ENCODE measurements around the gene AP5S1.

AP5S1 gene

GRCh38 chr20:3800878-3801260 is 19.5 kb upstream of the AP5S1 start:
- Histone ChIP-seq H3K4me1 (ENCODE audit: low read length) (peaks cover 27% of the 10 kb centered on the region), H3K9me3 (ENCODE audit: insufficient read depth, low read length) (no peaks in the 10 kb centered on the region), H3K79me2 (ENCODE audit: low read length) (peaks cover 8% of the 10 kb centered on the region), H3K4me2 (ENCODE audit: low read length) (no peak overlapping the region), H3K9ac (ENCODE audit: low read length) (no peak overlapping the region), H3K4me3 (ENCODE audit: low read length) (no peak overlapping the region), H3K36me3 (replicated peaks; ENCODE audit: low read depth, low read length) (peaks cover 51% of the 10 kb centered on the region), H3K27me3 (ENCODE audit: low read depth, low read length) (no peaks in the 10 kb centered on the region), H4K20me1 (ENCODE audit: insufficient read depth, low read length) (no peaks in the 10 kb centered on the region), H3K27ac (ENCODE audit: low read length) (no peak overlapping the region), H2AFZ (ENCODE audit: low read depth, low read length) (no peak overlapping the region)
- no peak for TF ChIP-seq CTCF (IDR thresholded peaks at IDR 0.05; ENCODE audit: low read depth, low read length)
- TF ChIP-seq EZH2phosphoT487 (IDR thresholded peaks at IDR 0.05; ENCODE audit: low read depth): no peak

DNA sequence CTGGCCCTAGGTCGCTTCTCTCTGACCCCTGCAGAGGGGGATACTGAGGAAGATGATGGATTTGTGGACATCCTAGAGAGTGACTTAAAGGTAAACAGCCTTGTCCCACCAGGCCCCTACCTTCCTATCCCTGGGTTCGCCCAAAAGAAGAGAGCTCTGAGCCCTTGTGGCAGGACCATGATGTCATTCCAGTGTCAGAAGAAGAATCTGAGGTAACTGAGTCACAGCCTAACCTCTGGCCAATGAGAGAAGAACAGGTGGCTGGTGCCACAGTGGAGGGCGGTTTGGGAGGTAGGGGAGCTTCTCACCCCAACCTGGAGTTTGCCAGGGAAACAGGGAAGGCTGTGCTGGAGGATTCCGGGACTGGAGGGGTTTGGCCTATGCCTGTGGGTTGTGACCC is 19.0 kb upstream of the AP5S1 start:
- no peak overlapping the region for H3K9ac ChIP-seq (ENCODE audit: low read length)
- H3K9me3 ChIP-seq (ENCODE audit: insufficient read depth, low read length): no peaks in the 10 kb centered on the region
- H2AFZ ChIP-seq (ENCODE audit: low read depth, low read length): no peak overlapping the region
- peaks cover 8% of the 10 kb centered on the region for H3K79me2 ChIP-seq (ENCODE audit: low read length)
- no peak overlapping the region for H3K27ac ChIP-seq (ENCODE audit: low read length)
- TF ChIP-seq CTCF (IDR thresholded peaks at IDR 0.05; ENCODE audit: low read depth, low read length): no peak
- no peak for TF ChIP-seq EZH2phosphoT487 (IDR thresholded peaks at IDR 0.05; ENCODE audit: low read depth)
- H4K20me1 ChIP-seq (ENCODE audit: insufficient read depth, low read length): no peaks in the 10 kb centered on the region
- H3K4me1 ChIP-seq (ENCODE audit: low read length): peaks cover 27% of the 10 kb centered on the region
- no peak overlapping the region for H3K4me3 ChIP-seq (ENCODE audit: low read length)
- peaks cover 54% of the 10 kb centered on the region for H3K36me3 ChIP-seq (replicated peaks; ENCODE audit: low read depth, low read length)
- H3K4me2 ChIP-seq (ENCODE audit: low read length): no peak overlapping the region
- H3K27me3 ChIP-seq (ENCODE audit: low read depth, low read length): no peaks in the 10 kb centered on the region

DNA sequence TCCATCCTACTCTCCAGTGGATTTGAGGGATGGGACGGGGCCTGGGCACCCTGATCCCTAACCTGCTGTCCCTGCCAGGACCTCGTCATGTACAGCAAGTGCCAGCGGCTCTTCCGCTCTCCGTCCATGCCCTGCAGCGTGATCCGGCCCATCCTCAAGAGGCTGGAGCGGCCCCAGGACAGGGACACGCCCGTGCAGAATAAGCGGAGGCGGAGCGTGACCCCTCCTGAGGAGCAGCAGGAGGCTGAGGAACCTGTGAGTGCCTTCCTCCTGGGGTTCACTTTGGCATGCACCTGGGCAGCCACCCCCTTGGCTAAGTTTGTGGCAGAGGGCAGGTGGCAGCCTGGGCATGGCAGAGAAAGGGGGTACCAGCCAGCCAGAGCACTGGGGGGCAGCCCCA is 18.5 kb upstream of the AP5S1 start:
- Histone ChIP-seq H3K36me3 (replicated peaks; ENCODE audit: low read depth, low read length) (peaks cover 54% of the 10 kb centered on the region), H3K4me3 (ENCODE audit: low read length) (no peak overlapping the region), H3K27ac (ENCODE audit: low read length) (no peak overlapping the region), H3K4me1 (ENCODE audit: low read length) (peaks cover 26% of the 10 kb centered on the region), H4K20me1 (ENCODE audit: insufficient read depth, low read length) (no peaks in the 10 kb centered on the region), H2AFZ (ENCODE audit: low read depth, low read length) (no peak overlapping the region), H3K9ac (ENCODE audit: low read length) (no peak overlapping the region), H3K27me3 (ENCODE audit: low read depth, low read length) (no peaks in the 10 kb centered on the region), H3K4me2 (ENCODE audit: low read length) (no peak overlapping the region), H3K79me2 (ENCODE audit: low read length) (peaks cover 3% of the 10 kb centered on the region), H3K9me3 (ENCODE audit: insufficient read depth, low read length) (no peaks in the 10 kb centered on the region)
- TF ChIP-seq EZH2phosphoT487 (IDR thresholded peaks at IDR 0.05; ENCODE audit: low read depth): no peak
- no peak for TF ChIP-seq CTCF (IDR thresholded peaks at IDR 0.05; ENCODE audit: low read depth, low read length)

DNA sequence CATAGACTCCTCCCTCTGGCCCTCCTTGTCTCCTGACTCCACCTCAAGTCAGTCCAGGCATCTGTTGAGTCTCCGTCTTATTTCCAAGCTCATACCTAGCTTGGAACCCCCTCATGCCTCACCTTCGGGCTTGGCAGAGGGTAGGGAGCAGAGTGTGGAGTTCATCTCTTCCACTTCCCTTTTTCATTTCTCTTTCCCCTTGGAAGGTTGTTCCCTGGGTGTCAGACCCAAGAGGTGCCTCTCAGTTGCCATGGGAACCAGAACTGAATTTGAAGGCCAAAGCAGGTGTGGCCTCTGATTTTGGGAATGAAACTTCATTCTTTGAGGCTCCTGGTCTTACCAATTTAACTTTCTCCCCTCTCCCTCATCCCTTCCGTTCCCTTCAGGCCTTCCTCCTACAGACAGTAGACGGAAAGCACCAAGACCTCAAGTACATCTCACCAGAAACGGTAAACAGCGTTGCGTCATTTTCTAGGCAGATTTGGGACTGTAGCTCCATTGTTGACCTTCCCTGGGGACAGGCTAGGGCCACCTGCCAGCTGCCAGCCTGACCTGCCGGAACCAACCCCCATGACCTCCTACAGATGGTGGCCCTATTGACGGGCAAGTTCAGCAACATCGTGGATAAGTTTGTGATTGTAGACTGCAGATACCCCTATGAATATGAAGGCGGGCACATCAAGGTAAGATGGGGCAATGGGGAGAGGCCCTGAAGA is 17.7 kb upstream of the AP5S1 start:
- H3K36me3 ChIP-seq (replicated peaks; ENCODE audit: low read depth, low read length): peaks cover 53% of the 10 kb centered on the region
- no peak overlapping the region for H3K4me3 ChIP-seq (ENCODE audit: low read length)
- H3K4me1 ChIP-seq (ENCODE audit: low read length): peaks cover 18% of the 10 kb centered on the region
- H3K9me3 ChIP-seq (ENCODE audit: insufficient read depth, low read length): no peaks in the 10 kb centered on the region
- no peaks in the 10 kb centered on the region for H4K20me1 ChIP-seq (ENCODE audit: insufficient read depth, low read length)
- H3K79me2 ChIP-seq (ENCODE audit: low read length): no peaks in the 10 kb centered on the region
- no peak overlapping the region for H3K9ac ChIP-seq (ENCODE audit: low read length)
- TF ChIP-seq EZH2phosphoT487 (IDR thresholded peaks at IDR 0.05; ENCODE audit: low read depth) (no peak), CTCF (IDR thresholded peaks at IDR 0.05; ENCODE audit: low read depth, low read length) (no peak)
- H3K4me2 ChIP-seq (ENCODE audit: low read length): no peak overlapping the region
- no peak overlapping the region for H3K27ac ChIP-seq (ENCODE audit: low read length)
- H3K27me3 ChIP-seq (ENCODE audit: low read depth, low read length): no peaks in the 10 kb centered on the region
- H2AFZ ChIP-seq (ENCODE audit: low read depth, low read length): no peak overlapping the region
